IMR-90 (cell line): ENCODE measurements around the gene PRKAR1B. TPM values are rescaled to one million over a fixed set of nuclear protein-coding genes. Genes with fewer than 3 reads are reported as not detected.

Source experiments
- ATAC-seq: fragments of 200-7000 bp; cut with Tn5 transposase; 2 replicates; pipeline ENCODE4 v1.9.1; 2020; ENCODE audit warnings: low read depth, mild to moderate bottlenecking, moderate library complexity
- BruUV-seq: library from RNA; stranded (reverse); fragments of 400-500 nt; replicated peaks from 2 replicates; lab custom pipeline; 2021; lab: Mats Ljungman, UMichigan
- CTCF ChIA-PET: fragments of 300-600 bp; formaldehyde crosslinking; extraction: SDS; loops from one replicate; lab custom pipeline; 2021; ENCODE audit warnings: antibody characterized with exemption; lab: Yijun Ruan, JAX
- POLR2A ChIA-PET: fragments of 300-600 bp; sonication (Branson Sonifier 250); formaldehyde crosslinking; loops from one replicate; lab custom pipeline; 2022; ENCODE audit warnings: antibody characterized with exemption; ENCODE audit not compliant: unreplicated experiment; lab: Charles Lee
- DNase-seq: peaks from one replicate; pipeline ENCODE4 v3.0.0; 2013
- H2AFZ ChIP-seq: replicated peaks from 2 replicates; pipeline ENCODE3; 2013; ENCODE audit warnings: low read length, mild to moderate bottlenecking; ENCODE audit not compliant: poor library complexity
- H2AK5ac ChIP-seq: 2 replicates; pipeline ENCODE4 v1.6.1; 2013; ENCODE audit warnings: low read depth, low read length, inconsistent platforms
- H2AK9ac ChIP-seq: replicated peaks from 2 replicates; pipeline ENCODE3; 2013; ENCODE audit warnings: mild to moderate bottlenecking, low read depth, low read length, moderate library complexity; ENCODE audit not compliant: poor library complexity
- H2BK120ac ChIP-seq: 2 replicates; pipeline ENCODE4 v1.6.1; 2013; ENCODE audit warnings: low read depth, low read length, inconsistent platforms
- H2BK15ac ChIP-seq: 3 replicates; pipeline ENCODE4 v1.6.1; 2013; ENCODE audit warnings: low read depth, low read length, inconsistent platforms
- H2BK20ac ChIP-seq: 2 replicates; pipeline ENCODE4 v1.6.1; 2013; ENCODE audit warnings: low read depth, mild to moderate bottlenecking, inconsistent platforms, low read length, moderate library complexity
- H2BK5ac ChIP-seq: 2 replicates; pipeline ENCODE4 v1.6.1; 2013; ENCODE audit warnings: mild to moderate bottlenecking, low read depth, low read length, inconsistent platforms; ENCODE audit not compliant: poor library complexity, severe bottlenecking
- H3K14ac ChIP-seq: replicated peaks from 2 replicates; pipeline ENCODE4 v1.6.1; 2013; ENCODE audit warnings: low read depth, low read length, inconsistent platforms
- H3K18ac ChIP-seq: 2 replicates; pipeline ENCODE4 v1.6.1; 2013; ENCODE audit warnings: low read depth, low read length, control low read depth
- H3K23ac ChIP-seq: 2 replicates; pipeline ENCODE4 v1.6.1; 2013; ENCODE audit warnings: low read depth, low read length, inconsistent platforms
- H3K27ac ChIP-seq: 2 replicates; pipeline ENCODE4 v1.5.1; 2013; ENCODE audit warnings: mild to moderate bottlenecking, control low read depth, low read length; ENCODE audit not compliant: insufficient read depth
- H3K27me3 ChIP-seq: 2 replicates; pipeline ENCODE4 v1.6.1; 2013; ENCODE audit warnings: low read length; ENCODE audit not compliant: control insufficient read depth, insufficient read depth
- H3K36me3 ChIP-seq: 2 replicates; pipeline ENCODE4 v1.6.1; 2013; ENCODE audit warnings: low read length, mixed read lengths; ENCODE audit not compliant: control insufficient read depth, insufficient read depth
- H3K4ac ChIP-seq: 2 replicates; pipeline ENCODE4 v1.6.1; 2013; ENCODE audit warnings: low read depth, low read length, inconsistent platforms
- H3K4me1 ChIP-seq: 2 replicates; pipeline ENCODE4 v1.6.1; 2013; ENCODE audit warnings: low read length, mixed read lengths; ENCODE audit not compliant: control insufficient read depth, insufficient read depth
- H3K4me2 ChIP-seq: 2 replicates; pipeline ENCODE4 v1.6.1; 2013; ENCODE audit warnings: low read depth, mild to moderate bottlenecking, control low read depth, low read length, moderate library complexity
- H3K4me3 ChIP-seq: 2 replicates; pipeline ENCODE4 v1.5.1; 2013; ENCODE audit warnings: low read depth, mild to moderate bottlenecking, control low read depth, low read length, moderate library complexity; ENCODE audit not compliant: insufficient read depth
- H3K56ac ChIP-seq: 2 replicates; pipeline ENCODE4 v1.6.1; 2013; ENCODE audit warnings: low read length, inconsistent platforms; ENCODE audit not compliant: insufficient read depth; ENCODE audit errors: extremely low read depth
- H3K79me1 ChIP-seq, 2 experiments: 2 replicates each; pipeline ENCODE4 v1.6.1; 2013; ENCODE audit warnings: low read length in 2 of 2, inconsistent platforms in 1 of 2, low read depth in 1 of 2
- H3K9ac ChIP-seq: 2 replicates; pipeline ENCODE4 v1.6.1; 2013; ENCODE audit warnings: low read depth, low read length, control low read depth
- H3K9me1 ChIP-seq: 2 replicates; pipeline ENCODE4 v1.6.1; 2013; ENCODE audit warnings: low read length, inconsistent platforms; ENCODE audit not compliant: insufficient read depth
- H3K9me3 ChIP-seq: 2 replicates; pipeline ENCODE4 v1.6.1; 2013; ENCODE audit warnings: low read length; ENCODE audit not compliant: control insufficient read depth, insufficient read depth
- H4K20me1 ChIP-seq: 2 replicates; pipeline ENCODE4 v1.6.1; 2013; ENCODE audit warnings: low read length, inconsistent platforms; ENCODE audit not compliant: insufficient read depth
- H4K5ac ChIP-seq: 2 replicates; pipeline ENCODE4 v1.6.1; 2013; ENCODE audit warnings: mild to moderate bottlenecking, low read depth, low read length, control low read depth
- H4K8ac ChIP-seq, 2 experiments: 2 replicates each; pipeline ENCODE4 v1.6.1; 2013; ENCODE audit warnings: low read depth in 2 of 2, low read length in 2 of 2, control low read depth in 1 of 2, inconsistent platforms in 1 of 2
- H4K91ac ChIP-seq: 2 replicates; pipeline ENCODE4 v1.6.1; 2013; ENCODE audit warnings: low read depth, low read length, inconsistent platforms; ENCODE audit not compliant: insufficient read depth
- BHLHE40 ChIP-seq: fragments of 150-350 bp; IDR thresholded peaks from 2 replicates; pipeline ENCODE4 v1.6.1; 2016; ENCODE audit warnings: mild to moderate bottlenecking, low read depth, low read length
- CEBPB ChIP-seq: IDR thresholded peaks from 2 replicates; pipeline ENCODE4 v1.6.1; 2012; ENCODE audit warnings: low read depth, low read length, improper control_type of control experiment
- CHD1 ChIP-seq: IDR thresholded peaks from 2 replicates; pipeline ENCODE4 v1.6.1; 2012; ENCODE audit warnings: low read depth, low read length, improper control_type of control experiment
- CTCF ChIP-seq: conservative IDR thresholded peaks from 2 replicates; pipeline ENCODE4 v1.5.1; 2012; ENCODE audit warnings: mild to moderate bottlenecking, low read depth, low read length, improper control_type of control experiment
- ELK1 ChIP-seq: fragments of 150-350 bp; IDR thresholded peaks from 2 replicates; pipeline ENCODE4 v1.6.1; 2016; ENCODE audit warnings: low read depth, mild to moderate bottlenecking, low read length, moderate library complexity, borderline replicate concordance
- MAZ ChIP-seq: IDR thresholded peaks from 2 replicates; pipeline ENCODE4 v1.6.1; 2012; ENCODE audit warnings: low read depth, mild to moderate bottlenecking, low read length, improper control_type of control experiment, moderate library complexity, borderline replicate concordance
- POLR2A ChIP-seq: IDR thresholded peaks from 2 replicates; pipeline ENCODE4 v1.6.1; 2012; ENCODE audit warnings: mild to moderate bottlenecking, low read depth, low read length
- RAD21 ChIP-seq: IDR thresholded peaks from 2 replicates; pipeline ENCODE4 v1.6.1; 2012; ENCODE audit warnings: low read length, improper control_type of control experiment
- RFX5 ChIP-seq: IDR thresholded peaks from 2 replicates; pipeline ENCODE4 v1.8.0; 2012; ENCODE audit warnings: low read depth, mild to moderate bottlenecking, low read length, moderate library complexity
- USF2 ChIP-seq: fragments of 150-350 bp; IDR thresholded peaks from 2 replicates; pipeline ENCODE4 v1.6.1; 2017; ENCODE audit warnings: mild to moderate bottlenecking, antibody characterized with exemption, low read length, low read depth
- WGBS, 2 experiments: methylation state at CpG; one replicate each; pipeline versions ENCODE4 v1.1.5 to v1.1.7; 2013; ENCODE audit warnings: missing lambda C conversion rate in 2 of 2; ENCODE audit not compliant: insufficient read length in 1 of 2; ENCODE audit errors: extremely low coverage in 2 of 2; 5-methylcytosine and 5-hydroxymethylcytosine counted together
- dilution Hi-C: fragments of 300-500 bp; cut with HindIII; formaldehyde crosslinking; loops from one replicate; pipeline ENCODE4 v1.14.3; 2018; ENCODE audit warnings: low sequenced_read_pairs; ENCODE audit not compliant: unreplicated experiment
- in situ Hi-C: fragments of 300-500 bp; cut with MboI; formaldehyde crosslinking; loops from 3 replicates; pipeline ENCODE4 v1.14.3; 2019; ENCODE audit warnings: low sequenced_read_pairs, inconsistent platforms, mixed read lengths
- intact Hi-C: fragments of 100-400 bp; cut with micrococcal nuclease; formaldehyde crosslinking; loops from 2 replicates; pipeline ENCODE4 v1.10.0; 2022
- polyA plus RNA-seq, 3 experiments: library from polyadenylated mRNA; depleted of rRNA; stranded (reverse); fragments of >200 nt; gene quantifications; 2 replicates each; pipeline ENCODE4 v1.2.3, GENCODE V29; 2012; ENCODE audit warnings: low replicate concordance in 1 of 3
- total RNA-seq: library from RNA; depleted of rRNA; stranded (reverse); fragments of >200 nt; gene quantifications from 2 replicates; pipeline ENCODE4 v1.2.3, GENCODE V29; 2012

PRKAR1B gene
- total and polyA plus RNA-seq, 2 of the 4 experiments (the other 2 are of a cell fraction) = 15.2 to 20.2 TPM

GRCh38 chr7:731440-732085 lies 4.5 kb upstream of the PRKAR1B start:
- H3K4me3 ChIP-seq = no peak overlapping the region
- no TSS peak for BruUV-seq
- intact Hi-C loops = no loop called here
- H3K4ac ChIP-seq = no peak overlapping the region
- no peak overlapping the region for H3K18ac ChIP-seq
- H3K56ac ChIP-seq = no peak overlapping the region
- ChIA-PET CTCF (no interaction called here), POLR2A (interaction anchor here (0.6 kb wide), 1 partner anchor 28 kb away, joined by 3 read pairs; no protein-coding TSS in a partner anchor)
- no peak overlapping the region for H3K23ac ChIP-seq
- no peak overlapping the region for H2AK5ac ChIP-seq
- dilution Hi-C loops = no loop called here
- peaks cover 7% of the 10 kb centered on the region; the same call in 1 of the 2 replicates for H3K4me1 ChIP-seq
- H2AFZ ChIP-seq = no peak overlapping the region
- no peak overlapping the region for H2BK20ac ChIP-seq
- no peak overlapping the region for H3K4me2 ChIP-seq
- peaks cover 3% of the 10 kb centered on the region; the same call in 1 of the 2 replicates for H3K9me3 ChIP-seq
- H4K20me1 ChIP-seq = peaks cover 7% of the 10 kb centered on the region; the same call in 1 of the 2 replicates
- ATAC-seq (no peak), DNase-seq (no peak)
- WGBS, 2 experiments = 100% methylated on average over 7 of the region's 17 CpGs; no CpG with 5 or more reads in 1 of the 2 experiments
- no peak overlapping the region for H2BK5ac ChIP-seq
- peaks cover 21% of the 10 kb centered on the region for H3K36me3 ChIP-seq
- H4K5ac ChIP-seq = no peak overlapping the region
- H3K9ac ChIP-seq = no peak overlapping the region
- H2AK9ac ChIP-seq = no peak overlapping the region
- no peaks in the 10 kb centered on the region for H3K9me1 ChIP-seq
- H3K27ac ChIP-seq = no peak overlapping the region
- no peak overlapping the region for H4K8ac ChIP-seq
- no peak overlapping the region for H2BK15ac ChIP-seq
- H3K14ac ChIP-seq = no peak overlapping the region
- no peak overlapping the region for H2BK120ac ChIP-seq
- H3K27me3 ChIP-seq = no peaks in the 10 kb centered on the region
- in situ Hi-C loops = no loop called here
- H4K91ac ChIP-seq = no peak overlapping the region
- TF ChIP-seq CHD1 = no peak
- no peak for TF ChIP-seq POLR2A
- TF ChIP-seq CTCF = no peak
- no peak for TF ChIP-seq RFX5
- TF ChIP-seq BHLHE40 = no peak
- TF ChIP-seq RAD21 = no peak
- TF ChIP-seq CEBPB = no peak
- TF ChIP-seq ELK1 = no peak
- no peak for TF ChIP-seq MAZ
- TF ChIP-seq USF2 = no peak
- peaks cover 32 to 59% of the 10 kb centered on the region in 2 experiments for H3K79me1 ChIP-seq
